ENCODE measurements around the gene BPIFA2.

DNA sequence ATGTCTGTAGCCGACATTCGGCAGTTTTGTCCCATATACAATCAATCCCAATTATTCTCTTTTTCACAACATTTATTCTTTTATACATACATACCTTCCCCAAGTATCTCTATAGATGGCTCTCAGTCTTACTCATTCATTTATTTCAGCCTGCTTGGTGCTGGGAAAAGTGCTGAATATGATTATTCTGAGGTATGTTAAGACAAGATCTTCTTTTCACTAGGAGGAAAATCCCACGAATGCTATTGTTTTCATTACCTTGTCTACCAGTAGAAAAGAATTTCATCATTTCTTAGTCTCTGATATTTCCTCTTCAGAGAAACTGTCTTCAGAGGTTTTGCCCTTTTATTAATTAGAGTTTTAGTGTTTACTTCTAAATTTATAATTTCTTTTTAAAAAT, 35.5 kb downstream of the BPIFA2 start:
- no peak for TF ChIP-seq CTCF (IDR thresholded peaks at IDR 0.05; ENCODE audit: low read depth, low read length, poor library complexity, severe bottlenecking)
- TF ChIP-seq EZH2phosphoT487 (IDR thresholded peaks at IDR 0.05; ENCODE audit: borderline replicate concordance, low read length) = no peak
